NCI-H524 treated with DMSO at 0.1 percent for 48 hours (cell line): Measurements from ENCODE around the gene RNLS.

Experiments
- DNase-seq: peaks from one replicate; lab custom pipeline; 2025; lab: John Stamatoyannopoulos, UW

The RNLS gene

GRCh38 chr10:88232983-88233543 is 350.1 kb downstream of the RNLS start:
- DNase-seq = no peak

GRCh38 chr10:88232029-88232895 is 350.9 kb downstream of the RNLS start:
- no peak for DNase-seq

GRCh38 chr10:88230251-88230650 is 352.9 kb downstream of the RNLS start:
- DNase-seq = no peak

GRCh38 chr10:88228130-88228529 is 355.0 kb downstream of the RNLS start:
- DNase-seq = no peak

GRCh38 chr10:88227342-88228018 is 355.6 kb downstream of the RNLS start:
- DNase-seq = no peak

- no peak for DNase-seq
These were observed 356.2 kb downstream of the RNLS start for GRCh38 chr10:88226891-88227290.

- DNase-seq = no peak
These were observed 357.0 kb downstream of the RNLS start for GRCh38 chr10:88226071-88226659.
